Aorta (tissue), 5 donors: ENCODE results near the gene FILIP1. TPM values are rescaled to one million over a fixed set of nuclear protein-coding genes. Genes with fewer than 3 reads are reported as not detected.
A peak's percentile ranks its signal among the peaks of the same experiment; 100 is the strongest.
"Not testable (repeated sequence)": the region's sequence is repeated elsewhere in the genome, so short reads cannot be mapped to it uniquely, and the experiment has no call there.

Source experiments
- ATAC-seq: fragments of 200-7000 bp; cut with Tn5 transposase; one replicate; pipeline ENCODE4 v1.9.1; 2022; ENCODE audit warnings: moderate library complexity; ENCODE audit not compliant: low FRiP score
- DNase-seq, 2 donors: peaks; one replicate each; pipeline ENCODE4 v3.0.0-alpha.2; 2020
- H3K27ac ChIP-seq, 2 donors: one replicate each; pipeline ENCODE4 v1.5.1; 2013; ENCODE audit warnings: low read length in 2 of 2, mild to moderate bottlenecking in 2 of 2, moderate library complexity in 2 of 2, control low read depth in 1 of 2, inconsistent platforms in 1 of 2, low read depth in 1 of 2
- H3K27me3 ChIP-seq, 2 donors: one replicate each; pipeline ENCODE4 v1.6.1; 2013; ENCODE audit warnings: control low read depth in 1 of 2, low read length in 1 of 2, mild to moderate bottlenecking in 1 of 2, moderate library complexity in 1 of 2; ENCODE audit not compliant: insufficient read depth in 2 of 2, control insufficient read depth in 1 of 2
- H3K36me3 ChIP-seq, 2 donors: one replicate each; pipeline ENCODE4 v1.6.1; 2013; ENCODE audit warnings: control low read depth in 1 of 2, low read length in 1 of 2, mild to moderate bottlenecking in 1 of 2; ENCODE audit not compliant: insufficient read depth in 2 of 2, control insufficient read depth in 1 of 2
- H3K4me1 ChIP-seq, 2 donors: one replicate each; pipeline ENCODE4 v1.6.1; 2013; ENCODE audit warnings: low read length in 2 of 2, control low read depth in 1 of 2, mild to moderate bottlenecking in 1 of 2, moderate library complexity in 1 of 2; ENCODE audit not compliant: insufficient read depth in 2 of 2, control insufficient read depth in 1 of 2
- H3K4me3 ChIP-seq, 2 donors: one replicate each; pipeline ENCODE4 v1.5.1; 2013; ENCODE audit warnings: low read length in 2 of 2, control low read depth in 1 of 2, mild to moderate bottlenecking in 1 of 2
- H3K9me3 ChIP-seq: one replicate; pipeline ENCODE4 v1.6.1; 2013; ENCODE audit warnings: mild to moderate bottlenecking, low read length; ENCODE audit not compliant: control insufficient read depth
- WGBS, 2 donors: extraction: QIAGEN DNeasy Blood & Tissue Kit; methylation state at CpG; one replicate each; pipeline ENCODE4 v1.1.7; 2013; 5-methylcytosine and 5-hydroxymethylcytosine counted together
- intact Hi-C, 2 donors: fragments of 100-400 bp; cut with DNase I; formaldehyde crosslinking; loops; one replicate each; pipeline versions ENCODE4 v1.14.2 to v1.15.0; 2022
- polyA plus RNA-seq, 2 donors: library from polyadenylated mRNA; stranded (reverse); fragments of 200-250 nt; gene quantifications; one replicate each; pipeline ENCODE4 v1.2.3, GENCODE V29; 2013
- total RNA-seq, 2 donors: library from RNA; stranded (reverse); fragmentation: NEBNext Ultra II Directional; extraction: Animal tissue kit (Norgen Biotek cat#: 25700); gene quantifications; one replicate each; pipeline ENCODE4 v1.2.1, GENCODE V29; 2021
- donor health status: healthy with polysubstance abuse.
- donor health status: Bipolar disorder and iron deficiency.
- donor health status: DM: no; HTN: no; CAD: no.
- donor health status: DM: no; HTN: no; CAD: no.
- donor health status: DM: yes; HTN: yes; CAD: no.

The FILIP1 gene
- total and polyA plus RNA-seq, 4 donors, result 6.9 to 53.3 (median 21.3) TPM

DNA sequence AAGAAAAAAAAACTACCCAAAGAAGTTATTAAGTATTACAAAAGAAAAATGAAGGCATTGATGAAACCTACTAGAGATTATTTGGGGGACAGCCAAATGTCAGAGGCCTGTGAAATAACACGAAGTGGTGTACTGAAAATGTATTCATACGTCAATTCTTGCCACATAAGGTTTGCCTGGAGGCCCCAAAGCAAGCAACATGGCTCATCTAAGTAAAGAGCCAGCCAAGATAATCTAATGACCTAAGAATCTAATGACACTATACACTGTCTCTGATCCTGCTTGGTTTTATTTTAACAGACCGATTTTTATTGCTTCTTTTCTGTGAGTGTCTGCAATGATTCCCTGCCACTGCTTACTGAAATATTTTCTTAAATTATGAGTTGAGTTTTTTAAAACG, 34.7 kb downstream of the FILIP1 start:
- H3K36me3 ChIP-seq, result no peaks in the 10 kb centered on the region
- peak overlapping the region in 1 of 2 donors; percentile 67 for H3K27ac ChIP-seq
- DNase-seq, result no peak
- intact Hi-C loops, result no loop called here
- WGBS, 2 donors, result 12 to 15% methylated on average over 4 of the region's 4 CpGs
- peak; percentile 79 for ATAC-seq
- peaks cover 3 to 8% of the 10 kb centered on the region in 2 donors for H3K4me1 ChIP-seq
- H3K4me3 ChIP-seq, result no peak overlapping the region
- H3K9me3 ChIP-seq, result no peaks in the 10 kb centered on the region
- no peaks in the 10 kb centered on the region for H3K27me3 ChIP-seq

DNA sequence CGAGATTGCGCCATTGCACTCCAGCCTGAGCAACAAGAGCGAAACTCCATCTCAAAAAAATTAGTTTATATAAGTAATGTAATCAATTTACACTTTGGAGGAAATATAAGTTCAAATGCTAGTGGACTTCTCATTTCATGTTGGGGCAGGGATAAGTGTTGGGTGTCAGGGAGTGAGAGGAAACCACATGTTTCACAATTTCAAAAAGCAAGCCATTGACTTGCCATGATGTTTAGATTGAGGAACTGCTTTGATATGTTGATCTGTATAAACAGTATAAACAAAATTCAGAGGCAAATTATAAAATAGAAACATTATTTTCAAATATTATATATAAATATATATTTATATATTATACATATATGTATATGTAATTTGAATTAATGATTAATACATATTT, 42.7 kb downstream of the FILIP1 start:
- Histone ChIP-seq H3K4me1 (peaks cover 6 to 7% of the 10 kb centered on the region in 2 donors), H3K27me3 (no peaks in the 10 kb centered on the region), H3K36me3 (no peaks in the 10 kb centered on the region), H3K9me3 (no peaks in the 10 kb centered on the region), H3K27ac (no peak overlapping the region), H3K4me3 (no peak overlapping the region)
- ATAC-seq, result no peak
- 96 to 99% methylated on average over 3 of the region's 3 CpGs for WGBS, 2 donors
- no peak for DNase-seq
- intact Hi-C loops, result no loop called here

DNA sequence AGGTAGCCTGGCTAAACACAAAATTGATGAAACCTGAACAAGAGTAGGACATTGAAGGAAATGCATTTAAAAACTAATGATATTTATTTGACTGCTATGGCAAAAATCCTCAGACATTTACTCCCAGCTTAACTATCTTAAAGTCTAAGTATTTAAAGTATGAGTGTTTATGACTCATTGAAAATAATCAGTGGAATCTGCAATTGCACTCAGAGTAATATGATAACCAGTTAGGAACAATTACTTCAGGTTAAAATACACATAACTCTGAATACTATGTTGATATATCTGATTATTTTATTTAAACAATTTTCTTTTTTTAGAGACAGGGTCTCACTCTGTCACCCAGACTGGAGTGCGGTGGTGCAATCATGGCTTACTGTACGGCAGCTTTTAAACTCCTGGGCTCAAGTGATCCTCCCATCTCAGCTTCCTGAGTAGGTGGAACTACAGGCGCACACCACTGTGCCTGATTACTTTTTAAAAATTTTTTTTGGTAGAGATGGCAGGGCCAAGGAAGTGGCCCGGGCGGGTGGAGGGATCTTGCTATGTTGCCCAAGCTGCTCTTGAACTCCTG, 43.9 kb downstream of the FILIP1 start:
- no peaks in the 10 kb centered on the region for H3K36me3 ChIP-seq
- DNase-seq (no peak), ATAC-seq (no peak)
- no peak overlapping the region for H3K27ac ChIP-seq
- peaks cover 8 to 12% of the 10 kb centered on the region in 2 donors for H3K4me1 ChIP-seq
- intact Hi-C loops, result loop anchor here in 1 of 2 donors (5.0 kb wide), 1 partner anchor 43 kb away; the partner anchor contains the start of gene FILIP1
- no peak overlapping the region for H3K4me3 ChIP-seq
- H3K27me3 ChIP-seq, result no peaks in the 10 kb centered on the region
- H3K9me3 ChIP-seq, result no peaks in the 10 kb centered on the region
- WGBS, 2 donors, result 78 to 84% methylated on average over 5 of the region's 5 CpGs

DNA sequence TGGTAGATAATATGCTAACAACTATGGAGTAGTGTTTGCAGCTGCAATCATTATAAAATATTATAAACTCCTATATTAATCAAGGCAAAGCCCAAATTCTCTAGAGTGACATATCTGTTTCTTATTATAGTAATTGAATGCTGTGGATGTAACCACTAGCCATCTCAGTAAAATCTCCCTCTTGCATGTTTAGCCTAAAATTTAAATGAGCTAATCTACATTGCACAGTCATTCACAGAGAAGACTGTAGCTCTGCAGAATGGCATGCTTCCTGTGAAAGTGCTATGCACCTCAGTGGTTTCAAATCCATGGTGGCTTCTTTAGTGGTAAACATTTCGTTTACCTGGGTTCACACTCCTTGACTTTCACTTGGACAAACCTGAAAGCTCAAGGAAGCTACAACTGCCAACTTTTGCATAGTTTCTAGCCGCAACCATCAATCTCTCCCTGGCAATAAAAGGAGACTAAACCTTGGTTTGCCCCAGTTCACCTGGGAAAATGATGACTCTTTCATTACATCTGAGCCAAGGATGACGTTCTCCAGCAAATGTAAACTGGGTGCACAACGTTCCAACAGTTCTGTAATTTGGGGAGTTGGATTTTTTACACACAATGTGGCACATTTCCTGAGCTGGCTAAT, 47.2 kb downstream of the FILIP1 start:
- Histone ChIP-seq H3K27me3 (no peaks in the 10 kb centered on the region), H3K36me3 (no peaks in the 10 kb centered on the region), H3K4me3 (no peak overlapping the region), H3K27ac (peak overlapping the region in 1 of 2 donors; percentile 36), H3K4me1 (peaks cover 7 to 14% of the 10 kb centered on the region in 2 donors), H3K9me3 (no peaks in the 10 kb centered on the region)
- ATAC-seq (no peak), DNase-seq (no peak)
- 28 to 32% methylated on average over 4 of the region's 4 CpGs for WGBS, 2 donors
- intact Hi-C loops, result loop anchor here in 1 of 2 donors (5.0 kb wide), 1 partner anchor 46 kb away; the partner anchor contains the start of gene FILIP1

DNA sequence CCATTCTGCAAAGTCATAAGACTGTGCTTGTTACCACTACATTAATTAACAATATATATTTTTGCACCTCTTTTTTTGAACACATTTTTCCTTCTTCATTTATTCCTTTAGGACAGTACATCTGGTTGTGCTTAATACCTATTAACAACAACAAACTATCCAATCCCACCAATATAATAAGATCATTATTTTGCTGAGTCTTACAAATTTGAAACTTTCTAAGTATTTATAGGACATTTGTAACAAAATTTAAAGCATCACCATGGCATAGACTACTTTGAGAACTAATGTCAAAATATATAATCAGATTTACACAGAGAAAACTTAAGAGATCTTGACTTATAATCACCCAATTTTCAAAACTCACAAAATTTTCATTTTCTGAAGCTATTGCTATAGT, 47.9 kb downstream of the FILIP1 start:
- Histone ChIP-seq H3K27ac (no peak overlapping the region), H3K4me1 (peaks cover 7 to 14% of the 10 kb centered on the region in 2 donors), H3K4me3 (no peak overlapping the region), H3K9me3 (no peaks in the 10 kb centered on the region), H3K27me3 (no peaks in the 10 kb centered on the region), H3K36me3 (no peaks in the 10 kb centered on the region)
- ATAC-seq (no peak), DNase-seq (no peak)
- intact Hi-C loops, result loop anchor here in 1 of 2 donors (5.0 kb wide), 1 partner anchor 47 kb away; the partner anchor contains the start of gene FILIP1

DNA sequence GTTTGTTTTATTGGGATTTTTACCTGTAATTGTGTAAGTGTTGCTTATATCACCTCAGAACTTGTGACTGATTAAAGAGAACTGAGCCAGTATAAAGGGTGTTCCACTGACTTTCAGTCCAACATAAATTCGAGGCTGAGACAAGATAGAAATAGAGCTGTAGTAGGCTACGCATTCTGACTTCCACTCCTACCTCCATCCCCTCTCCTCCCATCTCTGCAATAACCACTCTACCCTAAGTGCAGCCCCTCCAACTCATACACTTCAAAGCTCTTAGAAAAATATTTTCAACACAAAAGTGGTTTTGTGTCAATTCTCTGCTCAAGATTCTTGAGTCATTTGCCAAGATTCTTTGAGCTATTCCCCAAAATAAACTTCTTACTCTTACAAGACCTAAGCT, 48.7 kb downstream of the FILIP1 start:
- ATAC-seq (no peak), DNase-seq (no peak)
- no peaks in the 10 kb centered on the region for H3K36me3 ChIP-seq
- H3K27ac ChIP-seq, result peak overlapping the region in 1 of 2 donors; percentile 5
- H3K27me3 ChIP-seq, result no peaks in the 10 kb centered on the region
- no peaks in the 10 kb centered on the region for H3K9me3 ChIP-seq
- 8 to 23% methylated on average over 2 of the region's 2 CpGs for WGBS, 2 donors
- intact Hi-C loops, result loop anchor here in 1 of 2 donors (5.0 kb wide), 1 partner anchor 47 kb away; the partner anchor contains the start of gene FILIP1
- H3K4me1 ChIP-seq, result peaks cover 6 to 10% of the 10 kb centered on the region in 2 donors
- H3K4me3 ChIP-seq, result no peak overlapping the region

DNA sequence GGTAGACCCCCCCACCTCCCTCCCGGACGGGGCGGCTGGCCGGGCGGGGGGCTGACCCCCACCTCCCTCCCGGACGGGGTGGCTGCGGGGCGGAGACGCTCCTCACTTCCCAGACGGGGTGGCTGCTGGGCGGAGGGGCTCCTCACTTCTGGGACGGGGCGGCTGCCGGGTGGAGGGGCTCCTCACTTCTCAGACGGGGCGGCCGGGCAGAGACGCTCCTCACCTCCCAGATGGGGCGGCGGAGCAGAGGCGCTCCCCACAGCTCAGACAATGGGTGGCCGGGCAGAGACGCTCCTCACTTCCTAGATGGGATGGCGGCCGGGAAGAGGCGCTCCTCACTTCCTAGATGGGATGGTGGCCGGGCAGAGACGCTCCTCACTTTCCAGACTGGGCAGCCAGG, 51.7 kb downstream of the FILIP1 start:
- H3K36me3 ChIP-seq, H3K27me3 ChIP-seq, H3K4me3 ChIP-seq, H3K9me3 ChIP-seq, DNase-seq, ATAC-seq, intact Hi-C loops, H3K27ac ChIP-seq: not testable (repeated sequence)
- WGBS, 2 donors, result 96 to 97% methylated on average over 9 to 29 of the region's 29 CpGs
- H3K4me1 ChIP-seq, result peaks cover 12 to 17% of the 10 kb centered on the region in 2 donors

DNA sequence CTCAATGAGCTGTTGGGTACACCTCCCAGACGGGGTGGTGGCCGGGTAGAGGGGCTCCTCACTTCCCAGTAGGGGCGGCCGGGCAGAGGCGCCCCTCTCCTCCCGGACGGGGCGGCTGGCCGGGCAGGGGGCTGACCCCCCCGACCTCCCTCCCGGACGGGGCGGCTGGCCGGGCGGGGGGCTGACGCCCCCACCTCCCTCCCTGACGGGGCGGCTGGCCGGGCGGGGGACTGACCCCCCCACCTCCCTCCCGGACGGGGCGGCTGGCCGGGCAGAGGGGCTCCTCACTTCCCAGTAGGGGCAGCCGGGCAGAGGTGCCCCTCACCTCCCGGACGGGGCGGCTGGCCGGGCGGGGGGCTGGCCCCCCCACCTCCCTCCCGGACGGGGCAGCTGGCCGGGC, 52.1 kb downstream of the FILIP1 start:
- H3K9me3 ChIP-seq, H3K27ac ChIP-seq, H3K27me3 ChIP-seq, ATAC-seq, H3K36me3 ChIP-seq, intact Hi-C loops, H3K4me3 ChIP-seq, DNase-seq: not testable (repeated sequence)
- H3K4me1 ChIP-seq, result peaks cover 10 to 17% of the 10 kb centered on the region in 2 donors
- WGBS, 2 donors, result 93 to 97% methylated on average over 17 to 32 of the region's 33 CpGs
